Activated CD4-positive, alpha-beta T cell treated with anti-CD3 and anti-CD28 coated beads, Interleukin-2, amount 50 U/mL, for 1 hour (primary cell): ENCODE results near the gene KCNE4.

Experiments
- DNase-seq: peaks from one replicate; pipeline ENCODE4 v3.0.0-alpha.2; 2020

The KCNE4 gene

GRCh38 chr2:223041527-223042109 is 10.4 kb upstream of the KCNE4 start:
- no peak for DNase-seq

GRCh38 chr2:223042284-223042683 is 9.7 kb upstream of the KCNE4 start:
- DNase-seq, result no peak

GRCh38 chr2:223042704-223043118 is 9.3 kb upstream of the KCNE4 start:
- DNase-seq, result no peak

- DNase-seq, result no peak
Measured at GRCh38 chr2:223043164-223043941, 8.6 kb upstream of the KCNE4 start.

GRCh38 chr2:223044092-223044836 is 7.7 kb upstream of the KCNE4 start:
- no peak for DNase-seq

- no peak for DNase-seq
Measured at GRCh38 chr2:223044916-223045700, 6.9 kb upstream of the KCNE4 start.

- no peak for DNase-seq
Measured at GRCh38 chr2:223046470-223047040, 5.4 kb upstream of the KCNE4 start.

- DNase-seq, result no peak
Measured at GRCh38 chr2:223047260-223047761, 4.7 kb upstream of the KCNE4 start.

GRCh38 chr2:223048519-223048918 is 3.5 kb upstream of the KCNE4 start:
- DNase-seq, result no peak

- no peak for DNase-seq
Measured at GRCh38 chr2:223049356-223049755, 2.6 kb upstream of the KCNE4 start.

- DNase-seq, result no peak
Measured at GRCh38 chr2:223050188-223050587, 1.8 kb upstream of the KCNE4 start.

- DNase-seq, result no peak
Measured at GRCh38 chr2:223050900-223051504, 988 bp upstream of the KCNE4 start.

- no peak for DNase-seq
Measured at GRCh38 chr2:223052548-223053483, 826 bp downstream of the KCNE4 start.

GRCh38 chr2:223053484-223054192 is 1.6 kb downstream of the KCNE4 start:
- DNase-seq, result no peak

- DNase-seq, result no peak
Measured at GRCh38 chr2:223054193-223054781, 2.3 kb downstream of the KCNE4 start.

GRCh38 chr2:223055140-223055539 is 3.1 kb downstream of the KCNE4 start:
- DNase-seq, result no peak

- DNase-seq, result no peak
Measured at GRCh38 chr2:223055836-223056235, 3.8 kb downstream of the KCNE4 start.

GRCh38 chr2:223056701-223057418 is 4.9 kb downstream of the KCNE4 start:
- DNase-seq, result no peak

- DNase-seq, result no peak
Measured at GRCh38 chr2:223057569-223057968, 5.6 kb downstream of the KCNE4 start.
